Measurements from ENCODE around the gene RAET1G.

- TF ChIP-seq, protein P1, sequence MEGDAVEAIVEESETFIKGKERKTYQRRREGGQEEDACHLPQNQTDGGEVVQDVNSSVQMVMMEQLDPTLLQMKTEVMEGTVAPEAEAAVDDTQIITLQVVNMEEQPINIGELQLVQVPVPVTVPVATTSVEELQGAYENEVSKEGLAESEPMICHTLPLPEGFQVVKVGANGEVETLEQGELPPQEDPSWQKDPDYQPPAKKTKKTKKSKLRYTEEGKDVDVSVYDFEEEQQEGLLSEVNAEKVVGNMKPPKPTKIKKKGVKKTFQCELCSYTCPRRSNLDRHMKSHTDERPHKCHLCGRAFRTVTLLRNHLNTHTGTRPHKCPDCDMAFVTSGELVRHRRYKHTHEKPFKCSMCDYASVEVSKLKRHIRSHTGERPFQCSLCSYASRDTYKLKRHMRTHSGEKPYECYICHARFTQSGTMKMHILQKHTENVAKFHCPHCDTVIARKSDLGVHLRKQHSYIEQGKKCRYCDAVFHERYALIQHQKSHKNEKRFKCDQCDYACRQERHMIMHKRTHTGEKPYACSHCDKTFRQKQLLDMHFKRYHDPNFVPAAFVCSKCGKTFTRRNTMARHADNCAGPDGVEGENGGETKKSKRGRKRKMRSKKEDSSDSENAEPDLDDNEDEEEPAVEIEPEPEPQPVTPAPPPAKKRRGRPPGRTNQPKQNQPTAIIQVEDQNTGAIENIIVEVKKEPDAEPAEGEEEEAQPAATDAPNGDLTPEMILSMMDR (IDR thresholded peaks at IDR 0.05; ENCODE audit: low read length): no peak
- TF ChIP-seq EZH2 (optimal IDR thresholded peaks at IDR 0.05; ENCODE audit: low read depth, low read length): no peak
- no peak for TF ChIP-seq EZH2phosphoT487 (IDR thresholded peaks at IDR 0.05; ENCODE audit: low read length)
Observed at GRCh38 chr6:149935246-149935645, 12.3 kb upstream of the RAET1G start.

All from MM.1S (cell line).